ENCODE data around the gene RAF1. TPM values are rescaled to one million over a fixed set of nuclear protein-coding genes. Genes with fewer than 3 reads are reported as not detected.

Gene RAF1
- total RNA-seq, 1 experiment from 2014 or later: 101 TPM

DNA sequence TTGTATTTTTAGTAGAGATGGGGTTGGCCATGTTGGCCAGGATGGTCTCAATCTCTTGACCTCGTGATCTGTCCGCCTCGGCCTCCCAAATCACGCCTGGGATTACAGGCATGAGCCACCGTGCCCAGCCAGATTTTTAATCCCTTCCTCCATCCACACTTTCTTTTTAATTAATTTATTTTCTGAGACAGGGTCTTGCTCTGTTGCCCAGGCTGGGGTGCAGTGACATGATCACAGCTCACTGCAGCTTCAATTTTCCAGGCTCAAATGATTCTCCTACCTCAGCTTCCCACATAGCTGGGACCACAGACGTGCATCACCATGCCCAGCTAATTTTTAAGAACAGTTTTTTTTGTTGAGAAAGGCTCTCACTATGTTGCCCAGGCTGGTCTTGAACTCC is 43.6 kb downstream of the RAF1 start:
- Mint-ChIP-seq H3K27me3 (ENCODE audit: low read depth) (no peaks in the 10 kb centered on the region), H3K4me3 (no peak overlapping the region), H3K36me3 (peaks cover 18% of the 10 kb centered on the region), H3K9me3 (no peaks in the 10 kb centered on the region), H3K4me1 (0 out of 2 replicates have a peak, but pooled peaks cover 4% of the 10 kb centered on the region), H3K27ac (no peak overlapping the region)
- ChIA-PET CTCF (no interaction called here), POLR2A (no interaction called here)
- TF ChIP-seq, protein P1, sequence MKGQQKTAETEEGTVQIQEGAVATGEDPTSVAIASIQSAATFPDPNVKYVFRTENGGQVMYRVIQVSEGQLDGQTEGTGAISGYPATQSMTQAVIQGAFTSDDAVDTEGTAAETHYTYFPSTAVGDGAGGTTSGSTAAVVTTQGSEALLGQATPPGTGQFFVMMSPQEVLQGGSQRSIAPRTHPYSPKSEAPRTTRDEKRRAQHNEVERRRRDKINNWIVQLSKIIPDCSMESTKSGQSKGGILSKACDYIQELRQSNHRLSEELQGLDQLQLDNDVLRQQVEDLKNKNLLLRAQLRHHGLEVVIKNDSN (CRISPR knock-in tag; IDR thresholded peaks at IDR 0.05): no peak
- TF ChIP-seq JAZF1 (CRISPR knock-in tag; IDR thresholded peaks at IDR 0.05) (no peak), ZNF121 (CRISPR knock-in tag; IDR thresholded peaks at IDR 0.05) (peak; percentile 25; the same call in 1 of the 2 replicates), ZBTB21 (CRISPR knock-in tag; IDR thresholded peaks at IDR 0.05; ENCODE audit: borderline replicate concordance) (no peak), MYBL2 (CRISPR knock-in tag; IDR thresholded peaks at IDR 0.05) (no peak)
- TF ChIP-seq, protein P2, sequence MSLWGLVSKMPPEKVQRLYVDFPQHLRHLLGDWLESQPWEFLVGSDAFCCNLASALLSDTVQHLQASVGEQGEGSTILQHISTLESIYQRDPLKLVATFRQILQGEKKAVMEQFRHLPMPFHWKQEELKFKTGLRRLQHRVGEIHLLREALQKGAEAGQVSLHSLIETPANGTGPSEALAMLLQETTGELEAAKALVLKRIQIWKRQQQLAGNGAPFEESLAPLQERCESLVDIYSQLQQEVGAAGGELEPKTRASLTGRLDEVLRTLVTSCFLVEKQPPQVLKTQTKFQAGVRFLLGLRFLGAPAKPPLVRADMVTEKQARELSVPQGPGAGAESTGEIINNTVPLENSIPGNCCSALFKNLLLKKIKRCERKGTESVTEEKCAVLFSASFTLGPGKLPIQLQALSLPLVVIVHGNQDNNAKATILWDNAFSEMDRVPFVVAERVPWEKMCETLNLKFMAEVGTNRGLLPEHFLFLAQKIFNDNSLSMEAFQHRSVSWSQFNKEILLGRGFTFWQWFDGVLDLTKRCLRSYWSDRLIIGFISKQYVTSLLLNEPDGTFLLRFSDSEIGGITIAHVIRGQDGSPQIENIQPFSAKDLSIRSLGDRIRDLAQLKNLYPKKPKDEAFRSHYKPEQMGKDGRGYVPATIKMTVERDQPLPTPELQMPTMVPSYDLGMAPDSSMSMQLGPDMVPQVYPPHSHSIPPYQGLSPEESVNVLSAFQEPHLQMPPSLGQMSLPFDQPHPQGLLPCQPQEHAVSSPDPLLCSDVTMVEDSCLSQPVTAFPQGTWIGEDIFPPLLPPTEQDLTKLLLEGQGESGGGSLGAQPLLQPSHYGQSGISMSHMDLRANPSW (CRISPR knock-in tag; conservative IDR thresholded peaks at IDR 0.05; ENCODE audit: low read depth): no peak
- TF ChIP-seq, protein P3, sequence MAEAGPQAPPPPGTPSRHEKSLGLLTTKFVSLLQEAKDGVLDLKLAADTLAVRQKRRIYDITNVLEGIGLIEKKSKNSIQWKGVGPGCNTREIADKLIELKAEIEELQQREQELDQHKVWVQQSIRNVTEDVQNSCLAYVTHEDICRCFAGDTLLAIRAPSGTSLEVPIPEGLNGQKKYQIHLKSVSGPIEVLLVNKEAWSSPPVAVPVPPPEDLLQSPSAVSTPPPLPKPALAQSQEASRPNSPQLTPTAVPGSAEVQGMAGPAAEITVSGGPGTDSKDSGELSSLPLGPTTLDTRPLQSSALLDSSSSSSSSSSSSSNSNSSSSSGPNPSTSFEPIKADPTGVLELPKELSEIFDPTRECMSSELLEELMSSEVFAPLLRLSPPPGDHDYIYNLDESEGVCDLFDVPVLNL (CRISPR knock-in tag; IDR thresholded peaks at IDR 0.05; ENCODE audit: borderline replicate concordance, low read depth): no peak
- DNase-seq (ENCODE audit: low spot score): no peak
- no peak for ATAC-seq

DNA sequence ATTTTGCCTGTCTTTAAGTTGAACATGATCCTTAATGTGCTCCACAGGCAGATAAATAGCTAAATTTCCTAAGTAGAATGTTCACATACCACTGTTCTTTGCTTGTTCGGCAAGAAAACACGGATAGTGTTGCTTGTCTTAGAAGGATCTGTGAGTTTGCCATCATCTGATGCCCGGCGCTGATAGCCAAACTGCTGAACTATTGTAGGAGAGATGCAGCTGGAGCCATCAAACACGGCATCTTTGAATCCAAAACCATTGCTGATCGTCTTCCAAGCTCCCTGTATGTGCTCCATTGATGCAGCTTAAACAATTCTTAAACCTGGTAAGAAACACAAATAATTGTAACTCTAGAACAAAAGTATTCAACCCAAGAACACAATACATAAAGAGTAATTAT is 45.5 kb downstream of the RAF1 start:
- peaks cover 18% of the 10 kb centered on the region for H3K36me3 Mint-ChIP-seq
- TF ChIP-seq ZNF416 (CRISPR knock-in tag; IDR thresholded peaks at IDR 0.05): no peak
- no peak for TF ChIP-seq NFE2L1 (CRISPR knock-in tag; IDR thresholded peaks at IDR 0.05)
- no peak for TF ChIP-seq NR3C1 (CRISPR knock-in tag; conservative IDR thresholded peaks at IDR 0.05; ENCODE audit: low read depth)
- CTCF ChIA-PET: no interaction called here
- DNase-seq (ENCODE audit: low spot score) (no peak), ATAC-seq (no peak)
- H3K4me1 Mint-ChIP-seq: peaks cover 10% of the 10 kb centered on the region
- H3K27me3 Mint-ChIP-seq (ENCODE audit: low read depth): no peaks in the 10 kb centered on the region
- POLR2A ChIA-PET: no interaction called here
- H3K27ac Mint-ChIP-seq: 0 out of 2 replicates have a peak overlapping the region, but pooled peaks have one; percentile 45
- H3K4me3 Mint-ChIP-seq: no peak overlapping the region
- H3K9me3 Mint-ChIP-seq: no peaks in the 10 kb centered on the region

DNA sequence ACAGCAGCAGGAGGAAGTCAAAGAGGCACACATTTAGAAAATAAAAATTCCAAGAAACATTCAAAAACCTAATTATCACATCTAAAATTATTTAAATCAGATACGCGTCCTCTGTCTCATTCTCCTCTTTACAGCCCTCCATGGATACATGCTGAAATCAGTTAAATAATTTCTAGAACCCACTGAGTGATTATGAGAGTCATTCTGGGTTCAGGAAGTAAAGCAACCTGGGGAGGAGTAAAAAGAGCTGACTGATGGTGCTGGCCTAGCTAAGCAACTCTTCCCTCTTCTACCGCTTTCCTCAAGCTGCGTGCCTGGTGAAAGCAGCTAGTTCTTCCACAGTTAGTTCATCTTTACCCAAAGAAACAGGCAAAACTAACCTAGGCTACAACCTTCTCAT is 48.7 kb downstream of the RAF1 start:
- H3K9me3 Mint-ChIP-seq: no peaks in the 10 kb centered on the region

More for the DNA sequence above, 48.7 kb downstream of the RAF1 start:
- TF ChIP-seq, protein P4, sequence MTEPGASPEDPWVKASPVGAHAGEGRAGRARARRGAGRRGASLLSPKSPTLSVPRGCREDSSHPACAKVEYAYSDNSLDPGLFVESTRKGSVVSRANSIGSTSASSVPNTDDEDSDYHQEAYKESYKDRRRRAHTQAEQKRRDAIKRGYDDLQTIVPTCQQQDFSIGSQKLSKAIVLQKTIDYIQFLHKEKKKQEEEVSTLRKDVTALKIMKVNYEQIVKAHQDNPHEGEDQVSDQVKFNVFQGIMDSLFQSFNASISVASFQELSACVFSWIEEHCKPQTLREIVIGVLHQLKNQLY (CRISPR knock-in tag; IDR thresholded peaks at IDR 0.05): no peak
- TF ChIP-seq ZNF232 (CRISPR knock-in tag; IDR thresholded peaks at IDR 0.05) (no peak), SMAD3 (CRISPR knock-in tag; IDR thresholded peaks at IDR 0.05; ENCODE audit: borderline replicate concordance) (no peak), ESRRA (CRISPR knock-in tag; IDR thresholded peaks at IDR 0.05; ENCODE audit: borderline replicate concordance) (no peak), RORB (CRISPR knock-in tag; IDR thresholded peaks at IDR 0.05) (no peak), ZNF121 (CRISPR knock-in tag; IDR thresholded peaks at IDR 0.05) (no peak)
- TF ChIP-seq, protein P5, sequence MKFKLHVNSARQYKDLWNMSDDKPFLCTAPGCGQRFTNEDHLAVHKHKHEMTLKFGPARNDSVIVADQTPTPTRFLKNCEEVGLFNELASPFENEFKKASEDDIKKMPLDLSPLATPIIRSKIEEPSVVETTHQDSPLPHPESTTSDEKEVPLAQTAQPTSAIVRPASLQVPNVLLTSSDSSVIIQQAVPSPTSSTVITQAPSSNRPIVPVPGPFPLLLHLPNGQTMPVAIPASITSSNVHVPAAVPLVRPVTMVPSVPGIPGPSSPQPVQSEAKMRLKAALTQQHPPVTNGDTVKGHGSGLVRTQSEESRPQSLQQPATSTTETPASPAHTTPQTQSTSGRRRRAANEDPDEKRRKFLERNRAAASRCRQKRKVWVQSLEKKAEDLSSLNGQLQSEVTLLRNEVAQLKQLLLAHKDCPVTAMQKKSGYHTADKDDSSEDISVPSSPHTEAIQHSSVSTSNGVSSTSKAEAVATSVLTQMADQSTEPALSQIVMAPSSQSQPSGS (CRISPR knock-in tag; IDR thresholded peaks at IDR 0.05; ENCODE audit: borderline replicate concordance, low read depth): no peak
- POLR2A ChIA-PET: interaction anchor here (0.5 kb wide), 1 partner anchor 34 kb away, joined by 7 read pairs; no protein-coding TSS in a partner anchor
- DNase-seq (ENCODE audit: low spot score): no peak
- ATAC-seq: no peak
- H3K4me3 Mint-ChIP-seq: no peak overlapping the region
- CTCF ChIA-PET: interaction anchor here (0.9 kb wide), 1 partner anchor 37 kb away, joined by 4 read pairs; no protein-coding TSS in a partner anchor
- peaks cover 7% of the 10 kb centered on the region for H3K4me1 Mint-ChIP-seq
- no peaks in the 10 kb centered on the region for H3K27me3 Mint-ChIP-seq (ENCODE audit: low read depth)
- peaks cover 27% of the 10 kb centered on the region for H3K36me3 Mint-ChIP-seq
- 0 out of 2 replicates have a peak overlapping the region, but pooled peaks have one; percentile 39 for H3K27ac Mint-ChIP-seq
